GM18858 (cell line): Measurements from ENCODE around the gene MINK1.
A peak's percentile ranks its signal among the peaks of the same experiment; 100 is the strongest.

Experiments used
- ATAC-seq: cut with Tn5 transposase; IDR thresholded peaks from one replicate; pipeline ENCODE4 v1.9.1; 2021; ENCODE audit not compliant: unreplicated experiment

The MINK1 gene

DNA sequence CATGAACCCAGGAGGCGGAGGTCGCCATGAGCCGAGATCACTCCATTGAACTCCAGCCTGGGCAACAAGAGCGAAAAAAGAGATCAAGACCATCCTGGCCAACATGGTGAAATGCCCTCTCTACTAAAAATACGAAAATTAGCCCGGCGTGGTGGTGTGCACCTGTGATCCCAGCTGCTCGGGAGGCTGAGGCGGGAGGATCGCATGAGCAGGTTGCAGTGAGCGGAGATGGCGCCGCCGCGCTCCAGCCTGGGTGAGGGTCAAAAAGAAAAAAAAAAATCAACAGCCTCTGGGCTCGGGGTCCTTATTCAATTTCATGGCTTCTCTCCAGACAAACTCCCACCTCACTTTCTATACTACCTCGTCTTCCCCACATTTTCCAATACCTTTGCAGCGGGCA, 95.7 kb downstream of the MINK1 start:
- no peak for ATAC-seq

DNA sequence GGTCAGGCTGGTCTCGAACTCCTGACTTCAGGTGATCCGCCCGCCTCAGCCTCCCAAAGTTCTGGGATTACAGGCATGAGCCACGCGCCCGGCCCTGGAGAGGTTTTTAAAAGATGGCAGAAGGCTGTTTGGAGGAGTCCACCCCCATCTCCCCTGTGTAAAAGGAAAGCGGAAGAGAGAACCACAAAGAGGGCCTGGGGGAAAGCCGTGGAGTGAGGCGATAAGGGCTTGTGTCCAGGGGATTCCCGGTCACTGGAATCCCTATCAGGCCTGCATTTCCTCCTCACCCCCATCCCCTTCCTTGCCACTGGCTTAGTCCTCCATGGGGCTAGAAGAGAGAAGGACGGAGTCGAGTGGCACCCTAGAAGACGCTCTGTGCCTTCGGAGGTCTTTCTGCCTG, 98.8 kb downstream of the MINK1 start, which contains the start of gene GP1BA:
Gene GP1BA (plus strand): TSS at position 315 of the 400 bp plus-strand sequence. CDS start 328 bp downstream, outside the sequence.
- no peak for ATAC-seq

DNA sequence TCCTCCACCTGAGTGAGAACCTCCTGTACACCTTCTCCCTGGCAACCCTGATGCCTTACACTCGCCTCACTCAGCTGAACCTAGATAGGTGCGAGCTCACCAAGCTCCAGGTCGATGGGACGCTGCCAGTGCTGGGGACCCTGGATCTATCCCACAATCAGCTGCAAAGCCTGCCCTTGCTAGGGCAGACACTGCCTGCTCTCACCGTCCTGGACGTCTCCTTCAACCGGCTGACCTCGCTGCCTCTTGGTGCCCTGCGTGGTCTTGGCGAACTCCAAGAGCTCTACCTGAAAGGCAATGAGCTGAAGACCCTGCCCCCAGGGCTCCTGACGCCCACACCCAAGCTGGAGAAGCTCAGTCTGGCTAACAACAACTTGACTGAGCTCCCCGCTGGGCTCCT, 99.6 kb downstream of the MINK1 start:
- ATAC-seq: no peak

DNA sequence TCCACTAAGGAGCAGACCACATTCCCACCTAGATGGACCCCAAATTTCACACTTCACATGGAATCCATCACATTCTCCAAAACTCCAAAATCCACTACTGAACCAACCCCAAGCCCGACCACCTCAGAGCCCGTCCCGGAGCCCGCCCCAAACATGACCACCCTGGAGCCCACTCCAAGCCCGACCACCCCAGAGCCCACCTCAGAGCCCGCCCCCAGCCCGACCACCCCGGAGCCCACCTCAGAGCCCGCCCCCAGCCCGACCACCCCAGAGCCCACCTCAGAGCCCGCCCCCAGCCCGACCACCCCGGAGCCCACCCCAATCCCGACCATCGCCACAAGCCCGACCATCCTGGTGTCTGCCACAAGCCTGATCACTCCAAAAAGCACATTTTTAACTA, 100.5 kb downstream of the MINK1 start:
- no peak for ATAC-seq

DNA sequence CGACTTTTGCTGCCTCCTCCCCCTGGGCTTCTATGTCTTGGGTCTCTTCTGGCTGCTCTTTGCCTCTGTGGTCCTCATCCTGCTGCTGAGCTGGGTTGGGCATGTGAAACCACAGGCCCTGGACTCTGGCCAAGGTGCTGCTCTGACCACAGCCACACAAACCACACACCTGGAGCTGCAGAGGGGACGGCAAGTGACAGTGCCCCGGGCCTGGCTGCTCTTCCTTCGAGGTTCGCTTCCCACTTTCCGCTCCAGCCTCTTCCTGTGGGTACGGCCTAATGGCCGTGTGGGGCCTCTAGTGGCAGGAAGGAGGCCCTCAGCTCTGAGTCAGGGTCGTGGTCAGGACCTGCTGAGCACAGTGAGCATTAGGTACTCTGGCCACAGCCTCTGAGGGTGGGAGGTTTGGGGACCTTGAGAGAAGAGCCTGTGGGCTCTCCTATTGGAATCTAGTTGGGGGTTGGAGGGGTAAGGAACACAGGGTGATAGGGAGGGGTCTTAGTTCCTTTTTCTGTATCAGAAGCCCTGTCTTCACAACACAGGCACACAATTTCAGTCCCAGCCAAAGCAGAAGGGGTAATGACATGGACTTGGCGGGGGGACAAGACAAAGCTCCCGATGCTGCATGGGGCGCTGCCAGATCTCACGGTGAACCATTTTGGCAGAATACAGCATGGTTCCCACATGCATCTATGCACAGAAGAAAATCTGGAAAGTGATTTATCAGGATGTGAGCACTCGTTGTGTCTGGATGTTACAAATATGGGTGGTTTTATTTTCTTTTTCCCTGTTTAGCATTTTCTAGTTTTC, 101.2 kb downstream of the MINK1 start:
- ATAC-seq: no peak

DNA sequence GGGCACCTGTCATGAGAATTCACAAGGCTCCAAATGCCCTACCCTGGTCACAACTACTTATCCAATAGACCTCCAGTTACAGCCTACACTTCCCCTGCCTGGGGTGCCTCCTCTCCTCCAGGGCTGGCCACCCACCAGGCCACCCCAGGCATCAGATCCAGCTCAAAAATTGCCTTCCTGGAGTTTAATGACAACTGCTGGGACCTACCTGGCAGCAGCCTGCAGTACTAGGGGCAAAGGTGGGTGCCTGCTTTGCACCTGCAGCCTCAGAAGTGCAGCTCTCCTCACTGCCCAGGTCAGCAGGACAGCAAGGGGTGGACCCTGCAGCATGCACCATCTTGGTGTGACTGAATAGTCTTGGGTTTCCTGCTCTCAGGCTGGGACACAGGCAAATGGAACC, 102.5 kb downstream of the MINK1 start:
- no peak for ATAC-seq

DNA sequence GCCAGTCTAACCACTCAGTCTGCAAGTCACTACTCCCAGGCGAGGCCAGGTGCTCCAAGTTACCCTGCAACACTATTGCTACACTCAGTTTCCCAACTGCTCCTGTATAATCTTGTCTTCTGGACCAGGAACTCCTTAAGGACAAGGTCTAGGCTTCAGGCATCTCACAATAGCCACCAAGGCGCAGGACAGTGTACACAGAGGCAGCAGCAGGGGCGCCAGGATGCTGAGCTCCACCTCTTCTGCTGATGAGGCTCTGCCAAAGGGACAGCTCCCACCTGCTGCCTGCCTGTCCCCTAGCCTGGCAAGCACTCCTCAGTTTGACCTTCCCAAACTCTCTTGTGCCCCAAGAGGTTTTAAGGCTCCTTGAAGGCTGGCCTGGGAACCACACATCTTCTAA, 103.3 kb downstream of the MINK1 start:
- ATAC-seq: no peak

DNA sequence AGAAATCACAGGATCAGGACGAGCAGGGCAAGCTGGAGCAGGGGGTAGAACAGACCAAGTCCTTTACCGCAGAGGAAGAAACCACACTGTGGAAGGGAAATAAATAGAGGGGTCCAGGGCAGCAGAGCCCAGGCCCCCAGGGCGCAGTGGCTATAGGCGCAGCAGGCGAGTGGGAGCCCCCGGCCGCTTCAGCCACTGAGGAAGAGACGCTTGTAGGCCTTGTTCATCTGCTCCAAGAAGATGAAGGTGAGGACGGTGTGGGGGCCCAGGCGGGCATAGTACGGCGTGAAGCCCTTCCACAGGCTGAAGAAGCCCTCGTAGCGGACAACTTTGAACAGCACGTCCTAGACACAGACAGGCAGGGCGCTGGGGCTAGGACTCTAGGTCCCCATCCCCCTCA, 104.4 kb downstream of the MINK1 start:
- ATAC-seq: no peak

DNA sequence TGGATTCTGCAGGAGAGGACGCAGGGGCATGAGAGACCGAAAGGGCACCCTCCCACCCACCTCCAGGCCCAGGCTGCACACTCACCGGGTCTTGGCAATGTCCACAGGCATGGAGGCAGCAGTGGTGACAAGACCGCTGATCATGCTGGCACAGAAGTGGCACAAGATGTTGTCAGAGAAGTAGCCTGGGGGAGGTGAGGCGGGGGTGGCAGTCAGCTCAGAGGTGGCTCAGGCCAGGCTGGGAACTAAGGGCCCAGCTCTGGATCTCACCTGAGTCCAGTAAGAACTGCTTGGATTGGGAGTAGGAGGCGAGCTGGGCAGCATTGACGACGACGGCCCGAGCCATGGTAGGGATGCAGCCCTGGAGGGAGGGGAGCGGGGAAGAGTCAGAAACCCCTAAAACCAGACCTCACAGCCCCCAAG, 104.9 kb downstream of the MINK1 start:
- no peak for ATAC-seq

DNA sequence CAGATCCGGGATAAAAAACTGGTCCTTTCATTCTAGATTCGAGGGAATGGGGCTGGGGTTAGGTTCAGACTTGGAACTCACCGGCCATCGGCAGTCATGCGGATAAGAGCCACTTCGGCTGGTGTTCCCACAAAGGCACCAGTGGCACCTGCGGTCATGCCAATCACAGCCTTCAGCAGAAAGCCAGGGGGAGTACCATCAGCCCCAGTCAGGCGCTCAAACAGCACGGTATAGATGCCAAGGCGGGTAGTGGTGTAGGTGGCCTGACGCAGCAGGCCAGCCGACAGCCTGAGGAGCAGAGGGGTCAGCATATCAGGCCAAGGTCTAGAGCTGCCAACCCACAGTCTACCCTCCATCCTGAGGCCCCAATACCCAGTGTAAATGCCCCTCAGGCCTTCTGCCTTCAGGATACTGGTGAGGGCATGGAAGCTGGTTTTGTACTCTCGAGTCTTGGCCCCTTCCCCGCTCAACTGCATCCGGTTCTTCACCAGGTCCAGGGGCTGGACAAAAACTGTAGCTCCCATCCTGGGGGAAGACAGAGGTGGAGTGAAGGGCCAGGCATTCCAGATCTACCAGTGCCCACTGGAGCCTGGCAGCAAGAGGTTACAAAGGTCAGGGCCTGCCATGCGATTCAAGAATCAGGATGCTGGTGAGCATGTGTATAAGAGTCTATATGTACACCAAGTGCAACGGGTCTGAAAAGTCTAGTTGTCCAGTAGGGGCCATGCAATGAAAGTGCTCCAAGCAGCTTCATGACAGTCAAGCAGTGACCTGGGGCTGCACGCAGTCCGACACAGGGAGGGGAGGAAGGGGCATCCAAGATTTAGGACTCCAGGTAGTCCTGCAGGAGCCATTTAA, 105.8 kb downstream of the MINK1 start:
- ATAC-seq: no peak

DNA sequence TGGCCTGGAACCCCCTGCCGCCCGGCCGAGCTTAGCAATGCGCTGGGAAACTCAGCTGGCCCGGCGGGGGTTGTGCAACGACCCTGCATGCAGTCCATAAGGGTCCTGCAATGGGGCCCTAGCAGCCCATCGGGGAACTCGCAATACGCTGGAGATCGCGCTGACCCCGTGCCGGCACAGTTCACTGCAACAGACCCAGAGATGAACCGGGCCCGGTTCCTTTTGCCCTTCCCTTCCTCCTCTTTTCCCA, 106.3 kb downstream of the MINK1 start:
- ATAC-seq: peak; percentile 1

DNA sequence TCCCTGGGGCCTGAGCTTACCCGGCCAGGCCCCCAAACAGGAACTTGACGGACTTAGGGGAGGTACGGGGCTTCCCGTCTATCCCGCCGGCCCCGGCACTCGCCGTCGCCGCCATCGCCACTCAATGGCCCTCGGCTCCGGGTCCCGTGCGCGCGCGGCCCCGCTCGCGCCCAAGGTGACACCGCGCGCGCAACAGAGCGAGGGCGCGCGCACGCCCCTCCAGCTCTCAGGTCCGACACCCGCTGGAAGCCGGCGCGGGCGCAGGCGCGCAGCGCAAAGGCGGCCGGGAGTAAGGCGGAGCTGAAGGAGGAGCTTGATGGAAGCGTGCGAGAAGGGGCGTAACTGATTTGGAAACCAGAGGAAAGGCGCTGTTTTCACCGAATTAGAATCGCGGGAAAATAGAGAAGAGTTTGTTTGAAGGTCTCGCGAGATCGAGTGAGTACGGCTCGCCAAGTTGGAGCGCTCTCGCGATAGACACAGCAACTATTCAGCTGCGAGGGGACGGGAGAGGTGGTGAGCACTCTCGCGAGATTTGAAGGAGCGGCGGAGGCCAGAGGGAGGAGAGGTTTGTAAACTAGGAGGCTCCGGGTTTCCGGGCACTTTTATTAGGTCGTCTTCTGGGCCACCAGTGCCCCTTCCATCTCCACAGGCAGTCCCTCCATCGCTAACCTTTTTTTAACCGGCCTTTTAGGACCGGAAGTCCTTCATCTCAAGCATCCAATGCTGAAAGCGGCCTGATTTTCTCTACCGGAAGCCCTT, 106.8 kb downstream of the MINK1 start, which contains the start of the genes RNF167 and SLC25A11:
Gene RNF167 (plus strand): TSS at position 473 of the 759 bp plus-strand sequence. CDS start 642 bp downstream, outside the sequence.
Gene SLC25A11 (minus strand): TSS at position 251 of the 759 bp plus-strand sequence. CDS start 136 bp downstream, at position 115.
- ATAC-seq: peak; percentile 68

DNA sequence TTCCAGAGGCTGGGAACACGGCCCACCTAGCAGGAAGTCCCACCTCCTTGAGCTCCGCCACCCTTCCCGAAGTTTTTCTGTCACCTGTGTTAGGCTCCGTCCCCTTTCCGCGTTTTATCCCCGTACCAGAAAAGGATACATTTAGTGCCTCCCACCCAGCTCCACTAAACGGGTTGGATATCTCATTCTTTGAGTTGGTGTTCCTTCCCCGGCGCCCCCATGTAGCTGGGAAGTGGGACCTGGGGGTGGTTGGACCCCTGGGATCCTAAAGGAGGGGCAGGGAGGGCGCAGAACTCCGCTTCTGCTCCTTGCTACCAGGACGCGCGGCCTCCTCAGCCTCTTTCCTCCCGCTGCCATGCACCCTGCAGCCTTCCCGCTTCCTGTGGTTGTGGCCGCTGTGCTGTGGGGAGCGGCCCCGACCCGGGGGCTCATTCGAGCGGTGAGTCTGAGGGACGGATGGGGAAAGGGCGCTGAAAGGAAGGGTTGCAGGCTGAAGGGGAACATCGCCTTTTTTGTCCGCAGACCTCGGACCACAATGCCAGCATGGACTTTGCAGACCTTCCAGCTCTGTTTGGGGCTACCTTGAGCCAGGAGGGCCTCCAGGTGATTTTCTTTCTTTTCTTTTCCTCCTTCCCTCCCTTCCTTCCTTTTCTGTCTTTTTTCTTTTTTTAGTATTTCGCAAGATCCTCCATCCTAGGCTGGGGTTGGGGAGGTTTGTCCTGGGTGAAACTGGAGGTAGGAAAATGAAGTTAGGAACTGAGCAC, 107.6 kb downstream of the MINK1 start:
- ATAC-seq: no peak

DNA sequence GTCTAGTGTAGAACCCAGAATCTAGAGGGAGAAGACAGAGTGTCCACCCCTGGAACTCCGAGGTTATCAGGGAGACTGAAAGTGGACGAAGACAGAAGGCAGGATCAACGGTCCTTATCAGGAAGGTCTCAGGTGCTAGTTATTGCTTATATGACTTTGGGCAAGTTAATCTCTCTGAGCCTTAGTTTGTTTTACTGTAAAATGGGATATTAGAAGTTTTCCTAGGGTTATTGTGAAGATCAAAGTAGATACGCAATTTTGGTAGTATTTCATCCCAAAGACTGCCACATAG, 108.1 kb downstream of the MINK1 start:
- ATAC-seq: no peak

DNA sequence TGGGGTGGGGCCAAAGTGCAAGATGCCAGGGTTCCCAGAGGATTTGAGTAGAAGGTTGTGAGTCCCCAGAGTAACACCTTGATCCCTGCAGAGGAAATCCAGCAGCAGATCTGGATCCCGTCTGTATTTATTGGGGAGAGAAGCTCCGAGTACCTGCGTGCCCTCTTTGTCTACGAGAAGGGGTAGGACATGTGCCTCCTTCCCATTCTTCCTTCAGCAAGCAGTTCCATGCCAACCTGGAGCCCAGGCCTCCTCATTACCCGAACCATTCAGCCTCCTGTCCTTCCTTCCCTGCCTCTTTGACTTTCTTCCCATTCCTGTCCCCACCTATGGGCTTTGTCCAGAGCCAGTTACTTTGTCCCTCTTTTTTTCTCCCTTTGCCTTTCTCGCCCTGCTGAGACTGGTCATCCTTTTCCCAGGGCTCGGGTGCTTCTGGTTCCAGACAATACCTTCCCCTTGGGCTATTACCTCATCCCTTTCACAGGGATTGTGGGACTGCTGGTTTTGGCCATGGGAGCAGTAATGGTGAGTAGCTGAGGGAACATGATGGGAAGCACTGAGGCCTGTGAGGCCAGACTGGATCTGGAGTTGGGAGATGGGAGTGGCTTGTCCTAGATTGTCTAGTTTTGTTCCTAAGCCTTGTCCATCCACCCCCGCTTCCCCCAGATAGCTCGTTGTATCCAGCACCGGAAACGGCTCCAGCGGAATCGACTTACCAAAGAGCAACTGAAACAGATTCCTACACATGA, 109.8 kb downstream of the MINK1 start:
- ATAC-seq: no peak

DNA sequence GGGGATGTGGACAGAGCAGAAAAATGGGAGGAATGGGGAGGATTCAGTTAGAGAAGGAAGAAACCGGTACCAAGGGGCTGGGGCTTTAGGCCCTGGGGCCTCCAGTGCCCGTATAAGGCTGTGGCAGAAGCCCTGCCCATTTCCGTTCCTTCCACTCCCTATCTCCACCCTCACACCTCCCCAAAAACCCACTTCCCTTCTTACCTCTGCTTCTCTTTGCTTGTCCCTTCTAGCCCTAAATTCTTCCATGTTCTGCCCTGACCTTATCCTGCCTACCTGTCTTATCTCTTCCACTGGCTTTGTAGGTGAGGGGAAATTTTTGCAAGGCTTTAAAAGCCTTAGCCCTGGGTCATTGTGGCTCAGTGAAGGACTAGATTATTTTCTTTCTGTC, 111.0 kb downstream of the MINK1 start:
- ATAC-seq: no peak

DNA sequence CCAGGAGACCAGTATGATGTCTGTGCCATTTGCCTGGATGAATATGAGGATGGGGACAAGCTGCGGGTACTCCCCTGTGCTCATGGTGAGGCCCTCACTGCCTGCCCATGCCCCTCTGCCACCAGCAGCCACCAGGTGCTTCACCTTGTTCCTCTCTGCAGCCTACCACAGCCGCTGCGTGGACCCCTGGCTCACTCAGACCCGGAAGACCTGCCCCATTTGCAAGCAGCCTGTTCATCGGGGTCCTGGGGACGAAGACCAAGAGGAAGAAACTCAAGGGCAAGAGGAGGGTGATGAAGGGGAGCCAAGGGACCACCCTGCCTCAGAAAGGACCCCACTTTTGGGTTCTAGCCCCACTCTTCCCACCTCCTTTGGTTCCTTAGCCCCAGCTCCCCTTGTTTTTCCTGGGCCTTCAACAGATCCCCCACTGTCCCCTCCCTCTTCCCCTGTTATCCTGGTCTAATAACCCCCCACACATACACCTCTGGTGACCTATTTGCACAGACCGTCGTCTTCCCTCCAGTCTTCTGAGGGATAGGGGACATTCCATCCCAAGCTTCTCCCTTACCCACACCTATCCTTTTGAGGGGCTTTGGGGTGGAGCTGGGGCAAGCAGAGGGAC, 111.5 kb downstream of the MINK1 start:
- no peak for ATAC-seq

DNA sequence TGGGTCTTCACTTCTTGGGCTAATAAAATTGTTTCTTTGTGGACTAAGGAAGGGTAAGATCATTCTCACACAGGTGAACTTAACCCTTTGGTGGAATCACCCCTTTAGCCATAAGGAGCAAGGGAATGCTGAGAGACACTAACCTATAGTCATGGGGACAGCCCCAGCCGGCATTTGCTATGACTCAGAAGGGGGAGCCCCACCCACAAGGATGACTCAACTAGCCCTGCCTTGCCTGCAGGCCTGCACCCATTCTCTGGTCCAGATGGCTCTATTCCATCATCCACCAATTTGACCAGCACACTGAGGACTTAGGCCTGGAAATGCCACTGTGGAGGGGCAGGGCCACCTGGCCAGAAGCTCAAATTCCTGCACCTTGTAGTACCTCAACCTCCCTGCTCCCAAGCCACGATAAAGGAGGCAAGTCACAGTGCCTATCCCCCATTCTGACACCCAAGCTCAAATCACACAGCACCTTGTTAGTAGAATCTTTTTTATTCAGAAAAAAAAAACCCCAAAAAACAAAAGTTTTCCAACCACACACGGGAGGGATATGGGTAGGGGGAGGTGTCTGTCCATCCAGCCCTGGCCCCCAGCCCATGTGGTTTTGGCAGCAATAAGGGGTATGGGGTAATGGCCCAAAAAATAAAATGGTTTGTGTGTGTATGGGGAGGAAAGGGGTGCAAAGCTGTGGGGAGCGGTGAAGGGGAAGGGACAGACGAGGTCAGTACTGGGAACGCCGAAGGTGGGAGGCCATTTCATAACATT, 112.2 kb downstream of the MINK1 start:
- no peak for ATAC-seq

DNA sequence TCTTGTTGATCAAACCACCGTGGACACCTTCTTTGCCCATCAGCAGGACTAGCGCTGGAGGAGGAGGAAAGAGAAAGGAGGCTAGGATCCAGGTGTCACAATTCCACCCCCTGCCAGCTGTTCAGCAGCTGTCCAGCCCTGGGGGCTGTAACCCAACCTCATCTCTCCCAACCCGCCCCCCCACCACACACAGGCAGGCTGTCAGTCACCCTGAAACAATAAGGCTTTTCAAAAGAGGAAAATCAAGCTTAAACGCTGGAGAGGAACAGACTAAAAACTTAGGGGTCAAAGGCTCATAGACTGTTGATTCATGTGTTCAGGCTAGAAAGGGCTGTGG, 112.8 kb downstream of the MINK1 start:
- no peak for ATAC-seq
